HG03097 (cell line): ENCODE results near the gene RASA4B.
"Not testable (repeated sequence)": the region's sequence is repeated elsewhere in the genome, so short reads cannot be mapped to it uniquely, and the experiment has no call there.

Experiments used
- ATAC-seq: cut with Tn5 transposase; IDR thresholded peaks from one replicate; pipeline ENCODE4 v1.9.1; 2021; ENCODE audit not compliant: unreplicated experiment, low FRiP score

Gene RASA4B

DNA sequence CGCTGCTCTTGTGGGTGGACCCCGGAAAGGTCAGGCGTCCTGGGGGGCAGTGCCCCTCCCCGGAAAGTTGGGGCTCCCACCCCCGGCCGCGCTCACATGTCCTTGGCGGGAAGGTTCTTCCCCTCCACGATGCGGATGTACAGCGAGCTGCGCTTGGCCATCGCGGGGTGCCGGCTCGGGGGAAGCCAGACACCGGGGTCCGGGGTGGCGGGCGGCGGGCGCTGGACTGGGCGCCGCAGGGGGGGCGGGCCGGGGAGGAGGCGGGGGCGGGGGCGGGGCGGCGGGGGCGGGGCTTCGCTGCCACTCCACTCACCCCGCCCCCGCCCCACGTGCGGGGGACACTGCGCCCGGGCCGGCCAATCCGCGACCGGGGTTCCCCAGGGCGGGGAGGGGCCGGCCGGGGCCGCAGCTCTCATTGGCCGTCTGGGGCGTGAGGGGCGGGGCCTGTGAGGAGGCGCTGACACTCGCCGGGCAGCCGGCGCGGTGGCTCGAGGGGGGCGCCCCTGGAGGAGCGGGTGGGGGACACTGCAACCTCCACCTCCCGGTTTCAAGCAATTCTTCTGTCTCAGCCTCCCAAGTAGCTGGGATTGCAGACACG lies at the start of gene RASA4B:
RASA4B (minus strand) TSS at position 228 of the 598 bp plus-strand sequence; CDS start at position 161, 67 bp downstream.
- peak; percentile 62 for ATAC-seq

DNA sequence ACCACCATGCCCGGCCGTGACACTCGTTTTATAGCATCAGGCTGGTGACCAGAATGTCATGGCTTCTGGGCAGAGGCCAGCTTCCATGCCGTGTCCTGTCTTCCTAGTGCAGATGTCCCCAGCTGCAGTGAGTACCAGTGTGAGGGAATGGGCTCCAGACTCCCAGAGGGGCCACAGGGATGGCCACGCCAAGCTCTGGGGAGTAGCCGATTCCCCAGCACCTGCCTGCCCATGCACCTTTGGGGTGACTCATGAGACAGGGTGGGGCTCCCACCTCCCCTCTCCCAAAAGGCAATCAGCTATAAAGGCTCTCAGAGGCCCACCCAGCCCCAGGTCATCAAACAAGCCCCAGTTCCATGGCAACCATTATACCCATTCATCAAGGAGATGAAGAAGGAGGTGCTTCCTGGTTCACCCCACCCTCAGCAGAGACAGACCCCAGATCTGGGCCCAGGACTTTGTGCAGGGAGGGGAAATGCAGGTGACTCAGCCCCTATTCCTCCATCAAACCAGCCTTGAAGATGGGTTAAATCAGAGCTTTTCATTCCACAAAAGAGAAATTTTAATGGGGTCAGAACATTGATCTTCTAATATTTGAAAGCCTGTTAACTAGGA lies 33.3 kb upstream of the RASA4B start, which contains the start of gene SPDYE2:
SPDYE2 (plus strand) TSS at position 419 of the 615 bp plus-strand sequence. CDS start 2,030 bp downstream, outside the sequence.
- ATAC-seq, result not testable (repeated sequence)

DNA sequence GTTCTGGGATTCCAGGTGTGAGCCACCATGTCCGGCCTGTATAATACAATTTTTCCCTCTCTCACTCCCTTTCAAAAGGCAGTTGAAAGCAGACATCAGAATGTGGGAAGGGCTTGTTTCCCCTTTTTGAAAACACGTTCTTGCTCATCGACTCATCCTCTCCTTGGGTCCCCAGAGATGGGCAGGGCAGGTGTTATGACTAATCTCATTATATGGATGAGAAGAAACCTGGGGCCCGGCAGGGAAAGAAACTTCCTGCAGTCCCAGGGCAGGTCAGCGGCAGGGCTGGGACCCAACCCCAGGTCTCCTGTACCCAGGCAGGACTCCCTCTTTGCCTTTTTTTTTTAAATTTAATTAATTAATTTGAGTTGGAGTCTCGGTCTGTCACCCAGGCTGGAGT lies 28.8 kb upstream of the RASA4B start:
- peak; percentile 53 for ATAC-seq

DNA sequence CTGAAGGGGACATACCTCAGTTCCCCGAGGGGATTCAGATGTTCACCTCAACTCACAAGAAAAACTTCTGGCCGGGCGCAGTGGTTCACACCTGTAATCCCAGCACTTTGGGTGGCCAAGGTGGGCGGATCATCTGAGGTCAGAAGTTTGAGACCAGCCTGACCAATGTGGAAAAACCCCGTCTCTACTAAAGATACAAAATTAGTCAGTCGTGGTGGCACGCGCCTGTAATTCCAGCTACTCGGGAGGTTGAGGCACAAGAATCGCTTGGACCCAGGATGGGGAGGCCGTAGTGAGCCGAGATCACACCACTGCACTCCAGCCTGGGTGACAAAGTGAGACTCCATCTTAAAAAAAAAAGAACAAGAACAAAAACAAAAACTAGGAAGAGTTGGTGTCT lies 27.7 kb upstream of the RASA4B start:
- not testable (repeated sequence) for ATAC-seq

DNA sequence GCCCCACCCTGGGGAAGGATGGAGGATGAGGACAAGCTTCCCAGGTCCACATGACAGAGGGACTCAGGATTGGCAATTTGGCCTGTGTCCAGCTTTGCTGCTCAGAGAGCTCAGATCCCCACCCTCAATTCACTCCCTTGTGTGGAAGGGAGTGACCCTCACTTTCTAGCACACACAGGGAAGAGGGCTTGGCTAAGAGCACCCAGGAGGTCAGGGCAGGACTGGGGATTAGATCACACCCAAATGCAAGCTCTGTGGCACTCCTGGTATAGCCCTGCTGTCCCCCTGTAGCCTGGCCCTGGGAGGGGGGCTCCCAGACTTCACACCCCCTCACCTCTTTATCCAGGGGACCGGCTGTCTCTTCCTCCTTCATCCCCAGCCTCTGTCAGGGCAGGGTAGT lies 26.8 kb upstream of the RASA4B start:
- ATAC-seq, result not testable (repeated sequence)

DNA sequence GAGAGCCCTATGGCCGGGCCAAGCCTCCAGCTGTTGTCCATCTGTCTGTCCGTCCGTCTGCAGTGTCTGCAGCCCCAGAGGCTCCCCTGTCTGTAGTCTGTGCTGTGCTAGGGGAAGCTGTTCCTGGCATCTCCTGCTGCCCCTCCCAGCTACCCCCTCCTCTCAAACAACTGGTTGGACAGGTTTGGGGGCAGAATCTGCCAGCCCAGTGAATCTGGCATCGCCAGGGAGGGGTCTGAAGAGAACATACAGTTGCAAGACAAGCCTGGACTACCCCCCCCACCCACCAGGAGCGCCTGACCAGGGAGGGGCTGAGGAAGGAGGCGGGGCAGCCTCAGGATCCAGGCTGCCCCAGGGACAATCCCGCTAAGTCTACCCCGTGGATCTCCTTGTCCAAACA lies 26.0 kb upstream of the RASA4B start, which contains the start of gene UPK3BL2:
UPK3BL2 (minus strand) TSS at position 101 of the 400 bp plus-strand sequence; CDS start at position 41, 60 bp downstream.
- ATAC-seq, result not testable (repeated sequence)

DNA sequence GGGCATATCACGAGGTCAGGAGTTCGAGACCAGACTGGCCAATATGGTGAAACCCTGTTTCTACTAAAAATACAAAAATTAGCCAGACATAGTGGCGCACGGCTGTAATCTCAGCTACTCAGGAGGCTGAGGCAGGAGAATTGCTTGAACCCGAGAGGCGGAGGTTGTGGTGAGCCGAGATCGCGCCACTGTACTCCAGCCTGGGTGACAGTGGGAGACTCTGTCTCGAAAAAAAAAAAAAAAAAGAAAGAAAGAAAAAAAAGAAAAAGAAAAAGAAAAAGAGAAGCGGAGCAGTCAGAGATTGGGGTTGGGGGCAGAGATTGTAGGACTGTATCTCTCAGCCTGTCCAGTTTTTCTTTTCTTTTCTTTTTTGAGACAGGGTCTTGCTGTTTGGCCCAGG lies 25.2 kb upstream of the RASA4B start:
- not testable (repeated sequence) for ATAC-seq

DNA sequence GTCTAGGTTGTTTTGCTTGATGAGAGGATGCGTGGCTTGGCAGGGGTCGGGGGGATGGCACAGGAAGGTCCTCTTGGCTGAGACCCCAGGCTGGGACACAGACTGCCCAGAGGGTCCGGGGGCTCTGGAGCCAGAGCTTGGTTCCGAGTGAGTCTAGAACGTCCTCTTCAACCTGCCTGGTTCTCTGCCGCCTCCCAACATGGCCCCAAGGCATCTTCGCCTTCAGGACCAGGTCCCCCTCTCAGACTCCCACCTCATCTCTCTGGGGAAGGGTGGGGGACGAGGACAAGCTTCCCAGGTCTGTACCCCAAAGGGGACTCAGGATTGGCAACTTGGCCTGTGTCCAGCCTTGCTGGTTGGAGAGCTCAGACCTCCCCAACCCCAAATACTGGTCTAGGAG lies 24.5 kb upstream of the RASA4B start:
- not testable (repeated sequence) for ATAC-seq

DNA sequence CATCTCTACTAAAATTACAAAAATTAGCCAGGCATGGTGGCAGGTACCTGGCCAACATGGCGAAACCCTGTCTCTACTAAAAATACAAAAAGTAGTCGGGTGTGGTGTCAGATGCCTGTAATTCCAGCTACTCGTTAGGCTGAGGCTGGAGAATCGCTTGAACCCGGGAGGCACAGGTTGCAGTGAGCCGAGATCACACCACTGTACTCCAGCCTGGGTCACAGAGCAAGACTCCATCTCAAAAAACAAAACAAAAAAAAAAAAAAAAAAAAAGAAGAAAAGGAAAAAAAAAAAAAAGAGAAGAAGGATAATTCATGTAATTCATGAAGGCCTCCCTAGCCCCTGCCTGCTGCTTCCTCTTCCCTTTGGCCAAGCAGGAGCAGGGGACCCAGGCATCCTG lies 23.0 kb upstream of the RASA4B start:
- ATAC-seq, result not testable (repeated sequence)

DNA sequence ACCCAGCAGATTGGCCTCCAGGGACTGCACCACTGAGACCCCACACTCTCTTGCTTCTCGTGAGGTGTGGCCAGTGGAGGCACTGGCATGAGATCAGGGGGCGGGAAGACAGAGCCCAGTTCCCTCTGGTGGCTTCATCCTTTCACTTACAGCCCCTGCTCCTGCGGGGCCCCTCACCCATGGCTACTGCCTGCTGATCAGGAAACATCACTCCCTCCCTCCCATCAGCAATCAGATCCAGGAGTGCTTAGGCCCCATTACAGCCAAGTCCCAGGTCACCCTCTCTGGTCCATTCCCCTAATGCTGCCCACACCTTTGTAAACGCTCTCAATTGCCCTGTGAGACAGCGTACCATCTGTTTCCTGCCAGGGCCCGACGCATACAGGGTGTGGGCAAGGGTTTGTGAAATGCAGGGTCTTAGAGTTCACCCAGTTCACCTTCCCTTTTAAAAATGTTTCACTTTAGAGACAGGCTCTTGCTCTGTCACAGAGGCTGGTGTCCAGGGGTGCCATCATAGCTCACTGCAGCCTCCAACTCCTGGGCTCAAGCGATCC lies 17.6 kb upstream of the RASA4B start:
- ATAC-seq, result not testable (repeated sequence)

DNA sequence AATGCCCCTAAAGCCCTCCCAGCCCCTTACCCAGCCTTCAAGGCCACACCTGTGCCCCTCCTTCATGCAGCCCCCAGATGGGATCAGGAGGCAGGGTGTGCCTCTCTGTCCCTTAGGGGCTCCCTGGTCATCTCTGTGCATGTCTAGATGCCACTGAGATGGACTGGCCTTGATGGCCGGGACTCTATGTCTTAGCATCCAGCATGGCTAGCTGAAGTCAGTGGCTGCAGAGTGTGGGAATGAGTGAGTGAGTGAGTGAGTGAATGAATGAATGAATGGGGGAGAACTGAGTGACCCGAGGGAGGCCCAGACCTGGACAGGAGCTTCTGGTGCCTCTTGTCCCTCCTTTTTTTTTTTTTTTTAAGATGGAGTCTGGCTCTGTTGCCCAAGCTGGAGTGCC lies 14.6 kb upstream of the RASA4B start:
- ATAC-seq, result not testable (repeated sequence)

DNA sequence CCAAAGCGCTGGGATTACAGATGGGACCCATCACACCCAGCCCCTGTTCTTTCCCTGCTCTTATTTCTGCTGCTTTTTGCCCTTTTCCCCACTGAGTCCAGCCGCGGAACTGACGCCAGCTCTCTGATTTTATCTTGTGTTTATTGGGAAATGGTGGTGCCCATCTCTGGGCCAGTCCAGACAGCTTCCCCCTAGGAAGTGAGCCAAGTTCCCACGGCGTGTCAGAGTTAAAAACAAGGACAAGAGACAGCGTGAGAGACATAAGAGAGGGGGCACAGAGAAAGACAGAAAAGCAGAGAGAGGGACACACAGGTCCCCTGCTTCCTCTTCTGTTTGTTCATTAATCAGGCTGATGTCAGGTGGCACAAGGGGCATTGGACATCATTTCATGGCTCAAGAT lies 14.0 kb upstream of the RASA4B start:
- not testable (repeated sequence) for ATAC-seq

DNA sequence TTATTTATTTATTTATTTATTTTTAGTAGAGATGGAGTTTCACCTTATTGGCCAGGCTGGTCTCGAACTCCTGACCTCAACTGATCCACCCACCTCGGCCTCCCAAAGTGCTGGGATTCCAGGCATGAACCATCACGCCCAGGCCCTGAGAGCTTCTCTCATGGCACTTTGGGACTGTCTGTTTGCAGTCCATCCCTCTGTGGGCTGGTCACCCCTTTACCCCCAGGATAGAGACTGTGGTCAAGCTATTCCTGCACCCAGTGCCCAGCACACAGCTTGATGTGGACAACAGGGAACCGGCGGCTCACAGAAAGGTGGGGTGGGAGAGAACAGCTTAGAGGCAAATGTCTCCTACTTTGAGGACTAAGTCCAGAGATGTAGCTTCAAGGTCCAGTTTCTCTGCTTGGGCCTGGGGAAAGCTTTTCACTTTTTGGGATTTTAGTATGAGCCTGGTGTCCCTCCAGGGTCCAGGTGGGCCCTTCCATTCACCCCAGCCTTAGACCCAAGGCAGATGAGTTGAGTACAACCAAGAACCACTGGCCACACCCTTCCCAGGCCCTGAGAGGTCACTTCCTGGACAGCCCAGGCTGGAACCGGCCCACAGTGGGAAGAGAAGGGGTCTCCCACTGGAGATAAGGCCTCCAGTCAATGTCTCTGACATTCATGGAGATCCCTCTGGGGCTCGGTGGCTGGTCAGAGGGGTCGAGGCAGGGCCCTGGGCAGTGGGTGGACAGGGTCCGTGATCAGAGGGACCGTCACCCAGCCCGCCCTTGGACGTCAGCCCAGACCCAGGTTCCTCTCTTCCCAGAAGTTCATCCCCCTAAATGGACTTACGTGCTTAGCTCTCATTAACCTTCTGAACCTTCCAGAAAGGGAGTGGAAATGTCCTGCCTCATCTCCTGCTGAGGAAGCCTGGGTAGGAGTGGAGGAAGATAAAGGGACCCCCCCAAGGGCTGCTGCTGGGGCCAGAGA lies 10.5 kb upstream of the RASA4B start:
- not testable (repeated sequence) for ATAC-seq

DNA sequence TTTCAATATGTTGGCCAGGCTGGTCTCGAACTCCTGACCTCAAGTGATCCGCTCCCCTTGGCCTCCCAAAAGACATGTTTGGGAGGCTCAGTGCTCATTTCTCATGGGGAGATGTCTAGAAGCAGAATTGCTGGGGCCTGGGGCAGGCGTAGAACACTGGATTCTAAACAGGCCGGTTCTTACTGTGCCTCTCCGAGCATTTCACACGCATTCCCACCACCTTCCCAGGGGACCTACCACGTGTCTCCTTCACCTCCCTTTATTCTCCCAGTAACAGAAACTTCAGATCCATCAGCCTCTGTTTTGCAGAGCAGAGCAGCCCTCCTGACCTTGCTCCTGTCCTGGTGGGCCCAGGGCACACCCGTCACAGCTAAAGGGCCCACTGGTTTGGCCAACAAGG lies 9.6 kb upstream of the RASA4B start:
- ATAC-seq, result not testable (repeated sequence)

DNA sequence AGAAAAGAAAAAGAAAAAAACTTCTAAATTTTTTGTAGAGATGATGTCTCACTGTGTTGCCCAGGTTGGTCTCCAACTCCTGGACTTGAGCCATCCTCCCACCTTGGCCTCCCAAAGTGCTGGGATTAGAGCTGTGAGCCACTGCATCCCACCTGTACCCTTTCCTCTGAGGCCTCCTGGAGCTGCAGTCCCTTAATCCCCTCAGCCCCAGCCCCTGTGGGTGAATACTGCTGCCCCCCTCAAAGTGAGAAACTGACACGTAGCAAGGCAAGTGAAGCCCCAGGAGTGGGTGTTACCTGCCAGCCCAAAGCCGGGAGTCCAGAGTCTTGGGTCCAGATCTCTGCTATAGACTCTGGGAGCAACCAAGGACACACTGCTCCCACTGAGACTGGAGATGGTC lies 7.2 kb upstream of the RASA4B start:
- not testable (repeated sequence) for ATAC-seq

DNA sequence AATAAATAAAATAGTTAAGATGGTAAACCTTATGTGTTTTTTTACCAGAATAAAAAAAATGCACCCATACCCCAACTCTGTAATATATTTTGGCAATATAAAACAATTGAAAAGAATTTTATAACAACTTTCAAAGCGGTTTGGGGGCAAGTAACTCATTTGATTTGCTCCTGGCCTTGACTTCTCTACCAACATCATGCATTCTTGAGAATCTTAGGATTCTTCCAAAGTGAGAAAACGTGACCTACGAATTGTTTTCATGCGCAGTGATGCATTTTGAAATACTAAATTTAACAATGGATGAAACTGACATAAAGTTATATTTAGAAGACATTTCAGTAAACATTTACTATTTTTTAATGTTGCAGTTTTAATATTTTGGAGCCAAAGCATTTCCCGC lies 3.2 kb upstream of the RASA4B start:
- ATAC-seq, result not testable (repeated sequence)

DNA sequence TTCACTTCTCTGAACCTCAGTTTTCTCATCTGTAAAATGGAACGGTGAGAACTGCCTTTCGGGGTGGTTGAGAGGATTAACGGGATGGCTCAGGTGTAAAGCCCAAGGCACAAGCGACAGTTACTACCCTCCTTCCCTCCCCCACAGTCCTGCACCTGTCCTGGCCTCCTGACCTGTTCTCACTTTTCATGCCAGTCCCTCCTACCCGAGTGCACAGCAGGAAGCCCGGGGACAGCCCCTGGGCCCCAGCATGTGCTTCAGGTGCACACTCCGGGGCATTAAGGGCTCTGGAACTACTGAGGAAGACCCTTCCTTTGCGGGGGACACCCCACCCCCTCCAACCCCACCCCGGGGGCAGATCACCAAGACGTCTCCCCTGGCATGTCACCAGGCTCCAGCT lies 626 bp downstream of the RASA4B start:
- not testable (repeated sequence) for ATAC-seq

DNA sequence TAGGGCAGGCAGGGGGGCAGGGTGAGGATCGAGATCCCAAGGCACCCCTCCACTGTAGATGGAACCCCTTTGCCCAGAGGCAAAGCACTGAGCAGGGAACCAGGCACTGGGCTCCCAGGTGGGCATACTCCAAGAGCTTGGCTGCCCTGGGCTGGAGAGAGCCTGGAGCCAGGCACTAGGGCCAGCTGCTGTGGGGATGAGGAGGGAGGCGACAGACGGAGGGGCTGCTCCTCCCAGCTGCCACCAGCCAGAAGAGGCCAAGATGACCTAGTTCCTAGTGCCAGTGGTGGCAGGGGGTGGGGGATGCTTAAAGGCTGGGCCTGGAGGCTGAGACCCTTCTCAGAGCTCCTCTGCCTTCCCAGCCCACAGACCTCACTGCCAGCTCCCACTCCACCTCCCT lies 1.7 kb downstream of the RASA4B start:
- not testable (repeated sequence) for ATAC-seq

DNA sequence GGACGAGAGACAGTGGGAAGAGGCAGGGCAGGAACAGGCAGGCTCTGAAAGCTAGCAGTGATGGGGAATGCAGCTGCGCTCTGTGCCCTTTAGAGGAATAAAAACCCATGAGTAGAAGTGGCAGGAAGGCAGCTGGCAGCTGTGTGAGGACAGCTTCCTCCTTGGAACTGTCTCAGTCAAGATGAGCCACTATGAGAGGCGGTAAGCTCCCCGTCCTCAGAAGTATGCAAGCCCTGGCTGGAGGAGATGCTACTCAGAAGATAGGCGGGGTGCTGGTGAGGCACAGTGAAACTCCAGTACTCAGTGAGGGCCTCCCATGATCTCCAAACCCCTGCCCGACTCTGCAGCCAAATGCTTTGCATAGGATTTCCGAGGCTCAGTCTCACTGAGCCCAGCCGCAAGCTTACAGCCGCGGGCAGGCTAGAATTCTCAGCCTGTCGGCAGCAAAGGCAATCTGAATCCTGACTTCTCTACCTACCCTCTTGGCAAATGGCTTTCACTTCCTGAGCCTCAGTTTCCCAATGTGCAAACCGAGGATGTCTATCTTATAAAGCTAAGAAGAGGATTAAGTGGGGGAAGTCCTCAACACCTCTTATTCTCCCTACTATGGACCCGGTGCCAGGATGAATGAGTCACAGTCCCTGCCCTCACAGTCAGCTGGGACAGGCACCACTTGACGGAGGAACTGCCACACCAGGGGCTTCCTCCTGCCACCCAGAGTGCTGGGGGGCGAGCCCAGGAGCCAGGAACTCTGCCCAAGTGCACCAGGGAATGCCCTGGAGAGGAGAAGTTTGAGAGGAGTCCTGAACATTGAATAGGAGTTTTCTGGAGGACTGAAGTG lies 2.5 kb downstream of the RASA4B start:
- ATAC-seq, result peak; percentile 41
